Peyer's patch (tissue), 4 donors: ENCODE data around the gene CELSR2.

ENCODE experiments used
- CTCF ChIP-seq, 6 experiments: fragments of 450-650 bp in 4 of 6; fragments of 200-600 bp in 2 of 6; sonication (generic) in 1 of 6; IDR thresholded peaks; one replicate each; pipeline ENCODE4 v1.5.1; 2017 to 2019; ENCODE audit warnings: antibody characterized with exemption in 6 of 6, mild to moderate bottlenecking in 3 of 6, moderate library complexity in 1 of 6
- POLR2A ChIP-seq, 2 donors: fragments of 450-650 bp; IDR thresholded peaks; one replicate each; pipeline ENCODE4 v1.5.1; 2017; ENCODE audit warnings: antibody characterized with exemption in 2 of 2, mild to moderate bottlenecking in 2 of 2, moderate library complexity in 2 of 2

- TF ChIP-seq CTCF (IDR thresholded peaks at IDR 0.05) (no peak), POLR2A (IDR thresholded peaks at IDR 0.05) (no peak)
Observed at GRCh38 chr1:109210058-109210457, 39.3 kb upstream of the CELSR2 start.
